T-helper 2 cell treated with Interferon-gamma antibody and Interleukin-4, amounts not matched to agents 5 μg/mL and 100 μg/mL, for 36 hours (primary cell): Measurements from ENCODE around the gene TREML4.

Source experiments
- DNase-seq: peaks from one replicate; pipeline ENCODE4 v3.0.0; 2021; ENCODE audit warnings: low spot score
- H3K27ac Mint-ChIP-seq: one replicate; pipeline ENCODE4 v1.8.0; 2021; ENCODE audit warnings: mild to moderate bottlenecking, mixed read lengths
- H3K27me3 Mint-ChIP-seq: one replicate; pipeline ENCODE4 v1.8.0; 2021; ENCODE audit warnings: low read depth, mixed read lengths
- H3K36me3 Mint-ChIP-seq: one replicate; pipeline ENCODE4 v1.8.0; 2021; ENCODE audit warnings: low read depth, mixed read lengths
- H3K4me1 Mint-ChIP-seq: one replicate; pipeline ENCODE4 v1.8.0; 2021; ENCODE audit warnings: low read depth, mixed read lengths
- H3K4me3 Mint-ChIP-seq: one replicate; pipeline ENCODE4 v1.8.0; 2022; ENCODE audit warnings: mild to moderate bottlenecking, moderate library complexity, mixed read lengths
- H3K9me3 Mint-ChIP-seq: one replicate; pipeline ENCODE4 v1.8.0; 2021; ENCODE audit warnings: mixed read lengths

Gene TREML4

GRCh38 chr6:41272591-41273240, 44.6 kb downstream of the TREML4 start:
- Mint-ChIP-seq H3K4me3 (no peak overlapping the region), H3K4me1 (peaks cover 8% of the 10 kb centered on the region), H3K27me3 (peaks cover 13% of the 10 kb centered on the region), H3K27ac (no peak overlapping the region), H3K9me3 (no peaks in the 10 kb centered on the region), H3K36me3 (no peaks in the 10 kb centered on the region)
- no peak for DNase-seq

GRCh38 chr6:41273714-41274113, 45.6 kb downstream of the TREML4 start:
- Mint-ChIP-seq H3K36me3 (no peaks in the 10 kb centered on the region), H3K4me1 (peaks cover 10% of the 10 kb centered on the region), H3K4me3 (no peak overlapping the region), H3K9me3 (no peaks in the 10 kb centered on the region), H3K27ac (no peak overlapping the region), H3K27me3 (peaks cover 13% of the 10 kb centered on the region)
- DNase-seq, result no peak

GRCh38 chr6:41274256-41274655, 46.1 kb downstream of the TREML4 start:
- H3K4me3 Mint-ChIP-seq, result no peak overlapping the region

GRCh38 chr6:41275489-41275888, 47.3 kb downstream of the TREML4 start:
- H3K4me3 Mint-ChIP-seq, result no peak overlapping the region
- H3K9me3 Mint-ChIP-seq, result no peaks in the 10 kb centered on the region
- H3K27me3 Mint-ChIP-seq, result peaks cover 16% of the 10 kb centered on the region
- no peak for DNase-seq
- H3K36me3 Mint-ChIP-seq, result no peaks in the 10 kb centered on the region
- no peak overlapping the region for H3K27ac Mint-ChIP-seq
- peaks cover 16% of the 10 kb centered on the region for H3K4me1 Mint-ChIP-seq

More at GRCh38 chr6:41274256-41274655, 46.1 kb downstream of the TREML4 start:
- Mint-ChIP-seq H3K4me1 (peaks cover 15% of the 10 kb centered on the region), H3K9me3 (no peaks in the 10 kb centered on the region), H3K27me3 (peaks cover 16% of the 10 kb centered on the region), H3K27ac (no peak overlapping the region), H3K36me3 (no peaks in the 10 kb centered on the region)
- no peak for DNase-seq

GRCh38 chr6:41277605-41278004, 49.5 kb downstream of the TREML4 start:
- Mint-ChIP-seq H3K4me3 (no peak overlapping the region), H3K9me3 (no peaks in the 10 kb centered on the region), H3K27ac (no peak overlapping the region), H3K36me3 (no peaks in the 10 kb centered on the region), H3K4me1 (peaks cover 8% of the 10 kb centered on the region), H3K27me3 (peaks cover 16% of the 10 kb centered on the region)
- no peak for DNase-seq

- DNase-seq, result peak; percentile 44
- Mint-ChIP-seq H3K9me3 (no peaks in the 10 kb centered on the region), H3K36me3 (no peaks in the 10 kb centered on the region), H3K27ac (no peak overlapping the region), H3K4me3 (no peak overlapping the region), H3K4me1 (peaks cover 8% of the 10 kb centered on the region), H3K27me3 (peaks cover 18% of the 10 kb centered on the region)
Measured at GRCh38 chr6:41278699-41279405, 50.7 kb downstream of the TREML4 start.

GRCh38 chr6:41280381-41281057, 52.4 kb downstream of the TREML4 start:
- H3K36me3 Mint-ChIP-seq, result no peaks in the 10 kb centered on the region
- H3K4me1 Mint-ChIP-seq, result peaks cover 8% of the 10 kb centered on the region
- peaks cover 20% of the 10 kb centered on the region for H3K27me3 Mint-ChIP-seq
- H3K9me3 Mint-ChIP-seq, result no peaks in the 10 kb centered on the region
- H3K27ac Mint-ChIP-seq, result no peak overlapping the region
- no peak for DNase-seq
- H3K4me3 Mint-ChIP-seq, result no peak overlapping the region

- no peaks in the 10 kb centered on the region for H3K9me3 Mint-ChIP-seq
- H3K4me1 Mint-ChIP-seq, result peaks cover 8% of the 10 kb centered on the region
- H3K27ac Mint-ChIP-seq, result no peak overlapping the region
- DNase-seq, result no peak
- H3K4me3 Mint-ChIP-seq, result no peak overlapping the region
- H3K36me3 Mint-ChIP-seq, result no peaks in the 10 kb centered on the region
- peaks cover 29% of the 10 kb centered on the region for H3K27me3 Mint-ChIP-seq
Measured at GRCh38 chr6:41283600-41283999, 55.5 kb downstream of the TREML4 start.

GRCh38 chr6:41284726-41285125, 56.6 kb downstream of the TREML4 start:
- Mint-ChIP-seq H3K4me3 (no peak overlapping the region), H3K9me3 (no peaks in the 10 kb centered on the region), H3K36me3 (no peaks in the 10 kb centered on the region), H3K27ac (no peak overlapping the region), H3K4me1 (no peaks in the 10 kb centered on the region), H3K27me3 (peaks cover 28% of the 10 kb centered on the region)
- no peak for DNase-seq

GRCh38 chr6:41286544-41287346, 58.6 kb downstream of the TREML4 start, which contains the start of gene TREM1:
Gene TREM1, minus strand, starts transcription at chr6:41286682. Its CDS starts 27 bp downstream, at chr6:41286655.
- H3K27me3 Mint-ChIP-seq, result peaks cover 25% of the 10 kb centered on the region
- no peak within 1 kb of the TSS for H3K4me3 Mint-ChIP-seq
- no peak for DNase-seq
- H3K9me3 Mint-ChIP-seq, result no peaks in the 10 kb centered on the region
- H3K4me1 Mint-ChIP-seq, result no peaks in the 10 kb centered on the region
- no peaks in the 10 kb centered on the region for H3K36me3 Mint-ChIP-seq
- H3K27ac Mint-ChIP-seq, result no peak within 1 kb of the TSS

GRCh38 chr6:41288030-41288753, 60.0 kb downstream of the TREML4 start:
- Mint-ChIP-seq H3K27ac (no peak overlapping the region), H3K4me3 (no peak overlapping the region), H3K36me3 (no peaks in the 10 kb centered on the region), H3K27me3 (peaks cover 26% of the 10 kb centered on the region), H3K9me3 (no peaks in the 10 kb centered on the region), H3K4me1 (no peaks in the 10 kb centered on the region)
- DNase-seq, result no peak
